Mesendoderm (in vitro differentiated cells): ENCODE results near the gene SPATA33.

Source experiments
- DNase-seq: peaks from one replicate; pipeline ENCODE4 v3.0.0; 2013
- H2AK5ac ChIP-seq: 2 replicates; pipeline ENCODE4 v1.6.1; 2013; ENCODE audit warnings: low read length, inconsistent platforms
- H2BK120ac ChIP-seq: 2 replicates; pipeline ENCODE4 v1.6.1; 2013; ENCODE audit warnings: low read depth, mild to moderate bottlenecking, low read length, moderate library complexity, mixed read lengths
- H2BK15ac ChIP-seq: replicated peaks from 2 replicates; pipeline ENCODE4 v1.6.1; 2013; ENCODE audit warnings: low read depth, mild to moderate bottlenecking, moderate library complexity
- H2BK5ac ChIP-seq: 2 replicates; pipeline ENCODE4 v1.6.1; 2013; ENCODE audit warnings: low read length, inconsistent platforms
- H3K18ac ChIP-seq: 2 replicates; pipeline ENCODE4 v1.6.1; 2013; ENCODE audit warnings: mild to moderate bottlenecking, low read length, mixed read lengths
- H3K23ac ChIP-seq: one replicate; pipeline ENCODE4 v1.6.1; 2013; ENCODE audit warnings: low read length
- H3K27ac ChIP-seq: 2 replicates; pipeline ENCODE4 v1.5.1; 2013; ENCODE audit warnings: low read depth, mild to moderate bottlenecking, inconsistent platforms, low read length, moderate library complexity
- H3K27me3 ChIP-seq: 2 replicates; pipeline ENCODE4 v1.6.1; 2013; ENCODE audit warnings: low read length, control low read depth, mild to moderate bottlenecking, inconsistent platforms; ENCODE audit not compliant: insufficient read depth, poor library complexity
- H3K36me3 ChIP-seq: 2 replicates; pipeline ENCODE4 v1.6.1; 2013; ENCODE audit warnings: low read length, inconsistent platforms; ENCODE audit not compliant: control insufficient read depth, insufficient read depth
- H3K4ac ChIP-seq: one replicate; pipeline ENCODE4 v1.6.1; 2013; ENCODE audit warnings: low read depth, mild to moderate bottlenecking, low read length, moderate library complexity
- H3K4me1 ChIP-seq: 2 replicates; pipeline ENCODE4 v1.6.1; 2013; ENCODE audit warnings: low read depth, low read length, inconsistent platforms; ENCODE audit not compliant: control insufficient read depth
- H3K4me2 ChIP-seq: 2 replicates; pipeline ENCODE4 v1.6.1; 2013; ENCODE audit warnings: low read length
- H3K4me3 ChIP-seq: 2 replicates; pipeline ENCODE4 v1.5.1; 2013; ENCODE audit warnings: mild to moderate bottlenecking, low read length
- H3K56ac ChIP-seq: one replicate; pipeline ENCODE4 v1.6.1; 2013; ENCODE audit warnings: low read length
- H3K79me1 ChIP-seq: 2 replicates; pipeline ENCODE4 v1.6.1; 2013; ENCODE audit warnings: low read length, inconsistent platforms
- H3K79me2 ChIP-seq: 2 replicates; pipeline ENCODE4 v1.6.1; 2013; ENCODE audit warnings: mild to moderate bottlenecking, low read length; ENCODE audit not compliant: control insufficient read depth, insufficient read depth
- H3K9ac ChIP-seq: 2 replicates; pipeline ENCODE4 v1.6.1; 2013; ENCODE audit warnings: low read length, inconsistent platforms
- H4K5ac ChIP-seq: one replicate; pipeline ENCODE4 v1.6.1; 2013; ENCODE audit warnings: low read length
- H4K8ac ChIP-seq: one replicate; pipeline ENCODE4 v1.6.1; 2013; ENCODE audit warnings: low read depth, mild to moderate bottlenecking, control low read depth, low read length, moderate library complexity
- WGBS: extraction: QIAGEN DNeasy Blood & Tissue Kit; methylation state at CpG from one replicate; pipeline ENCODE4 v1.1.7; 2013; ENCODE audit warnings: low lambda C conversion rate, missing lambda C conversion rate; ENCODE audit not compliant: insufficient coverage; ENCODE audit errors: extremely low coverage; 5-methylcytosine and 5-hydroxymethylcytosine counted together

Gene SPATA33

GRCh38 chr16:89655062-89655643, 2.5 kb upstream of the SPATA33 start:
- Histone ChIP-seq H3K9ac (no peak overlapping the region), H3K18ac (no peak overlapping the region), H3K4me1 (peaks cover 2% of the 10 kb centered on the region), H3K56ac (no peak overlapping the region), H3K79me1 (peaks cover 22% of the 10 kb centered on the region), H3K23ac (no peak overlapping the region), H4K5ac (no peak overlapping the region), H3K27me3 (no peaks in the 10 kb centered on the region), H4K8ac (no peak overlapping the region), H3K36me3 (peaks cover under 1% of the 10 kb centered on the region), H3K4ac (no peak overlapping the region), H3K79me2 (peaks cover 19% of the 10 kb centered on the region), H3K4me3 (no peak overlapping the region), H2AK5ac (no peak overlapping the region), H3K4me2 (no peak overlapping the region), H3K27ac (no peak overlapping the region), H2BK120ac (no peak overlapping the region), H2BK15ac (no peak overlapping the region), H2BK5ac (no peak overlapping the region)
- no peak for DNase-seq
- no CpG with 5 or more reads among the region's 10 CpGs for WGBS

GRCh38 chr16:89656435-89657121, 1.1 kb upstream of the SPATA33 start:
- H3K18ac ChIP-seq, result no peak overlapping the region
- H3K4me1 ChIP-seq, result peaks cover 2% of the 10 kb centered on the region
- peaks cover 3% of the 10 kb centered on the region for H3K36me3 ChIP-seq
- H3K79me1 ChIP-seq, result peaks cover 20% of the 10 kb centered on the region
- no peak overlapping the region for H2BK5ac ChIP-seq
- H4K5ac ChIP-seq, result no peak overlapping the region
- no peak overlapping the region for H3K27ac ChIP-seq
- no peak overlapping the region for H3K4ac ChIP-seq
- H4K8ac ChIP-seq, result no peak overlapping the region
- no peak overlapping the region for H2BK15ac ChIP-seq
- H3K79me2 ChIP-seq, result peaks cover 19% of the 10 kb centered on the region
- peak overlapping the region; percentile 85 for H3K9ac ChIP-seq
- peak overlapping the region; percentile 88 for H3K56ac ChIP-seq
- no peak overlapping the region for H2BK120ac ChIP-seq
- WGBS, result no CpG with 5 or more reads among the region's 32 CpGs
- H3K4me2 ChIP-seq, result peak overlapping the region; percentile 56
- DNase-seq, result no peak
- H2AK5ac ChIP-seq, result no peak overlapping the region
- H3K27me3 ChIP-seq, result no peaks in the 10 kb centered on the region
- H3K23ac ChIP-seq, result no peak overlapping the region
- H3K4me3 ChIP-seq, result peak overlapping the region; percentile 81

- H3K79me1 ChIP-seq, result peaks cover 18% of the 10 kb centered on the region
- H2BK120ac ChIP-seq, result no peak overlapping the region
- peak overlapping the region; percentile 92 for H3K9ac ChIP-seq
- H3K4ac ChIP-seq, result no peak overlapping the region
- no CpG with 5 or more reads among the region's 27 CpGs for WGBS
- H2BK15ac ChIP-seq, result no peak overlapping the region
- H2AK5ac ChIP-seq, result no peak overlapping the region
- H3K4me3 ChIP-seq, result peak overlapping the region; percentile 95
- no peak overlapping the region for H3K27ac ChIP-seq
- peaks cover 2% of the 10 kb centered on the region for H3K4me1 ChIP-seq
- peaks cover 19% of the 10 kb centered on the region for H3K79me2 ChIP-seq
- peak overlapping the region; percentile 5 for H3K18ac ChIP-seq
- no peaks in the 10 kb centered on the region for H3K27me3 ChIP-seq
- H3K23ac ChIP-seq, result peak overlapping the region; percentile 0
- DNase-seq, result peak; percentile 29
- no peak overlapping the region for H2BK5ac ChIP-seq
- H3K36me3 ChIP-seq, result peaks cover 3% of the 10 kb centered on the region
- peak overlapping the region; percentile 78 for H3K4me2 ChIP-seq
- H4K8ac ChIP-seq, result no peak overlapping the region
- H4K5ac ChIP-seq, result no peak overlapping the region
- peak overlapping the region; percentile 98 for H3K56ac ChIP-seq
Observed at GRCh38 chr16:89658221-89658879, 714 bp downstream of the SPATA33 start.

- H3K4me1 ChIP-seq, result peaks cover 2% of the 10 kb centered on the region
- H3K4me3 ChIP-seq, result no peak overlapping the region
- no peak overlapping the region for H3K4ac ChIP-seq
- peaks cover 5% of the 10 kb centered on the region for H3K36me3 ChIP-seq
- H3K23ac ChIP-seq, result no peak overlapping the region
- no peak overlapping the region for H2AK5ac ChIP-seq
- no peaks in the 10 kb centered on the region for H3K27me3 ChIP-seq
- H3K4me2 ChIP-seq, result no peak overlapping the region
- H3K27ac ChIP-seq, result no peak overlapping the region
- H3K18ac ChIP-seq, result no peak overlapping the region
- H4K5ac ChIP-seq, result no peak overlapping the region
- H2BK15ac ChIP-seq, result no peak overlapping the region
- no peak overlapping the region for H2BK5ac ChIP-seq
- no CpG with 5 or more reads among the region's 7 CpGs for WGBS
- peaks cover 9% of the 10 kb centered on the region for H3K79me1 ChIP-seq
- DNase-seq, result no peak
- no peak overlapping the region for H3K56ac ChIP-seq
- H3K9ac ChIP-seq, result no peak overlapping the region
- H3K79me2 ChIP-seq, result peaks cover 14% of the 10 kb centered on the region
- H2BK120ac ChIP-seq, result no peak overlapping the region
- no peak overlapping the region for H4K8ac ChIP-seq
Observed at GRCh38 chr16:89660146-89660545, 2.5 kb downstream of the SPATA33 start.

- no peak overlapping the region for H3K23ac ChIP-seq
- no peak overlapping the region for H2AK5ac ChIP-seq
- no peak overlapping the region for H3K4me3 ChIP-seq
- H3K4me2 ChIP-seq, result no peak overlapping the region
- H2BK5ac ChIP-seq, result no peak overlapping the region
- H3K27me3 ChIP-seq, result no peaks in the 10 kb centered on the region
- no peak overlapping the region for H3K27ac ChIP-seq
- H3K9ac ChIP-seq, result no peak overlapping the region
- peaks cover 7% of the 10 kb centered on the region for H3K79me1 ChIP-seq
- H2BK15ac ChIP-seq, result no peak overlapping the region
- no peak overlapping the region for H2BK120ac ChIP-seq
- peaks cover 2% of the 10 kb centered on the region for H3K4me1 ChIP-seq
- no peak overlapping the region for H3K18ac ChIP-seq
- DNase-seq, result no peak
- peaks cover 12% of the 10 kb centered on the region for H3K79me2 ChIP-seq
- no peak overlapping the region for H3K56ac ChIP-seq
- no peak overlapping the region for H4K5ac ChIP-seq
- H3K36me3 ChIP-seq, result peaks cover 5% of the 10 kb centered on the region
- no peak overlapping the region for H4K8ac ChIP-seq
- no peak overlapping the region for H3K4ac ChIP-seq
- no CpG with 5 or more reads among the region's 9 CpGs for WGBS
Observed at GRCh38 chr16:89661215-89661614, 3.6 kb downstream of the SPATA33 start.
